PC-9 (cell line): ENCODE results near the gene ACSL1. TPM values are rescaled to one million over a fixed set of nuclear protein-coding genes. Genes with fewer than 3 reads are reported as not detected.

ENCODE experiments used
- BruUV-seq: library from RNA; stranded (reverse); fragments of 400-500 nt; replicated peaks from 2 replicates; lab custom pipeline; 2021; lab: Mats Ljungman, UMichigan
- CTCF ChIA-PET: fragments of 300-600 bp; sonication (Branson Sonifier 250); formaldehyde crosslinking; loops from one replicate; lab custom pipeline; 2022; ENCODE audit warnings: antibody characterized with exemption; lab: Charles Lee
- POLR2A ChIA-PET: fragments of 300-600 bp; sonication (Branson Sonifier 250); formaldehyde crosslinking; loops from one replicate; lab custom pipeline; 2022; ENCODE audit warnings: antibody characterized with exemption; ENCODE audit not compliant: unreplicated experiment; lab: Charles Lee
- DNase-seq, 2 experiments: peaks; one replicate each; pipeline versions ENCODE4 v3.0.0 to v3.0.0-alpha.2; 2015 to 2022; ENCODE audit warnings: mixed read lengths in 1 of 2
- H2AFZ ChIP-seq: fragments of 200-600 bp; sonication (generic); 2 replicates; pipeline ENCODE4 v1.8.1; 2017; ENCODE audit warnings: antibody characterized with exemption
- H3F3A ChIP-seq: fragments of 200-600 bp; sonication (generic); 2 replicates; pipeline ENCODE4 v1.8.1; 2017; ENCODE audit warnings: antibody characterized with exemption, mild to moderate bottlenecking, low read depth; ENCODE audit not compliant: insufficient read depth
- H3K27ac ChIP-seq: fragments of 200-600 bp; sonication (generic); 2 replicates; pipeline ENCODE4 v1.6.1; 2016; ENCODE audit warnings: mixed run types
- H3K27me3 ChIP-seq: fragments of 200-600 bp; sonication (generic); 2 replicates; pipeline ENCODE4 v1.6.1; 2016; ENCODE audit warnings: low read depth, mixed run types; ENCODE audit not compliant: insufficient read depth
- H3K36me3 ChIP-seq: fragments of 200-600 bp; sonication (generic); 2 replicates; pipeline ENCODE4 v1.6.1; 2016; ENCODE audit warnings: low read depth, mixed run types
- H3K4me1 ChIP-seq: fragments of 200-600 bp; sonication (generic); replicated peaks from 2 replicates; pipeline ENCODE4 v1.6.1; 2016; ENCODE audit warnings: mixed run types; ENCODE audit not compliant: insufficient read depth
- H3K4me2 ChIP-seq: fragments of 200-600 bp; sonication (generic); 2 replicates; pipeline ENCODE4 v1.6.1; 2017; ENCODE audit warnings: mixed run types
- H3K4me3 ChIP-seq: fragments of 200-600 bp; sonication (generic); 2 replicates; pipeline ENCODE4 v1.6.1; 2016; ENCODE audit warnings: mixed run types
- H3K79me2 ChIP-seq: fragments of 200-600 bp; sonication (generic); 2 replicates; pipeline ENCODE4 v1.6.1; 2017; ENCODE audit warnings: low read depth, mixed run types
- H3K9me2 ChIP-seq: fragments of 200-600 bp; sonication (generic); 2 replicates; pipeline ENCODE4 v1.8.1; 2017; ENCODE audit warnings: mild to moderate bottlenecking; ENCODE audit not compliant: insufficient read depth
- H3K9me3 ChIP-seq: fragments of 200-600 bp; sonication (generic); 2 replicates; pipeline ENCODE4 v1.8.1; 2016; ENCODE audit warnings: low read depth; ENCODE audit not compliant: insufficient read depth
- H4K20me1 ChIP-seq: fragments of 200-600 bp; sonication (generic); 2 replicates; pipeline ENCODE4 v1.8.1; 2017; ENCODE audit not compliant: insufficient read depth
- CTCF ChIP-seq: fragments of 200-600 bp; sonication (generic); conservative IDR thresholded peaks from 2 replicates; pipeline ENCODE4 v1.6.1; 2017; ENCODE audit warnings: mixed run types, antibody characterized with exemption, mild to moderate bottlenecking, moderate library complexity
- EZH2 ChIP-seq: fragments of 200-600 bp; sonication (generic); IDR thresholded peaks from 2 replicates; pipeline ENCODE4 v1.8.0; 2017; ENCODE audit warnings: antibody characterized with exemption, low read depth
- intact Hi-C: fragments of 100-400 bp; cut with micrococcal nuclease; formaldehyde crosslinking; loops from one replicate; pipeline ENCODE4 v1.10.0; 2022; ENCODE audit not compliant: unreplicated experiment
- total RNA-seq: library from RNA; stranded (reverse); gene quantifications from 2 replicates; pipeline ENCODE4 v1.2.3, GENCODE V29; 2021

ACSL1 gene
- total RNA-seq, 1 experiment from 2014 or later = 96.6 TPM

GRCh38 chr4:184733654-184734524 lies 91.9 kb downstream of the ACSL1 start, which contains the start of gene CENPU:
Gene CENPU (minus strand): TSS chr4:184734096. CDS start chr4:184734062, 34 bp downstream.
- no peak for TF ChIP-seq EZH2
- TF ChIP-seq CTCF = no peak
- no peaks in the 10 kb centered on the region for H4K20me1 ChIP-seq
- peaks cover 37% of the 10 kb centered on the region for H3K79me2 ChIP-seq
- H3K27ac ChIP-seq = peak within 1 kb of the TSS; percentile 73
- intact Hi-C loops = loop anchor here (1.0 to 5.0 kb wide), 6 partner anchors 12 to 469 kb away; partner anchors contain the start of genes CASP3, IRF2 and PRIMPOL
- no peaks in the 10 kb centered on the region for H3K36me3 ChIP-seq
- H2AFZ ChIP-seq = peak within 1 kb of the TSS; percentile 95
- H3K4me2 ChIP-seq = peak within 1 kb of the TSS; percentile 99
- H3F3A ChIP-seq = no peaks in the 10 kb centered on the region; the same call in 1 of the 2 replicates
- ChIA-PET CTCF (interaction anchor here (0.7 to 2.1 kb wide), 3 partner anchors 12 to 470 kb away, joined by 3 to 7 read pairs (median 4); no protein-coding TSS in a partner anchor), POLR2A (interaction anchor here (0.5 to 1.1 kb wide), 5 partner anchors 12 to 470 kb away, joined by 3 to 6 read pairs (median 5); no protein-coding TSS in a partner anchor)
- no TSS peak for BruUV-seq
- no peaks in the 10 kb centered on the region for H3K9me2 ChIP-seq
- peak within 1 kb of the TSS; percentile 95 for H3K4me3 ChIP-seq
- H3K27me3 ChIP-seq = no peaks in the 10 kb centered on the region
- peak; percentile 90 to 98 for DNase-seq
- H3K9me3 ChIP-seq = no peaks in the 10 kb centered on the region
- H3K4me1 ChIP-seq = peaks cover 19% of the 10 kb centered on the region

- H3K4me1 ChIP-seq = peaks cover 19% of the 10 kb centered on the region
- H3K9me3 ChIP-seq = no peaks in the 10 kb centered on the region
- peak; percentile 58 to 85 for DNase-seq
- no peaks in the 10 kb centered on the region; the same call in 1 of the 2 replicates for H3F3A ChIP-seq
- H3K79me2 ChIP-seq = peaks cover 37% of the 10 kb centered on the region
- peak overlapping the region; percentile 73 for H3K27ac ChIP-seq
- intact Hi-C loops = loop anchor here (2.0 to 5.0 kb wide), 5 partner anchors 43 to 467 kb away; partner anchors contain the start of genes CASP3, IRF2 and PRIMPOL
- no peaks in the 10 kb centered on the region for H3K27me3 ChIP-seq
- ChIA-PET CTCF (interaction anchor here (0.6 kb wide), 2 partner anchors 89 to 251 kb away, joined by 3 read pairs; no protein-coding TSS in a partner anchor), POLR2A (no interaction called here)
- peak overlapping the region; percentile 99 for H3K4me2 ChIP-seq
- H3K4me3 ChIP-seq = peak overlapping the region; percentile 95; the same call in 1 of the 2 replicates
- no peaks in the 10 kb centered on the region for H3K36me3 ChIP-seq
- TF ChIP-seq CTCF = no peak
- no peak for TF ChIP-seq EZH2
- no peaks in the 10 kb centered on the region for H3K9me2 ChIP-seq
- H4K20me1 ChIP-seq = no peaks in the 10 kb centered on the region
- no peak overlapping the region for H2AFZ ChIP-seq
- BruUV-seq = no TSS peak
Observed at GRCh38 chr4:184732126-184732525, 93.6 kb downstream of the ACSL1 start.

GRCh38 chr4:184731056-184731455 lies 94.7 kb downstream of the ACSL1 start:
- CTCF ChIA-PET = interaction anchor here (0.5 kb wide), 1 partner anchor 403 kb away, joined by 4 read pairs; no protein-coding TSS in a partner anchor
- BruUV-seq = no TSS peak
- peaks cover 19% of the 10 kb centered on the region for H3K4me1 ChIP-seq
- no peaks in the 10 kb centered on the region for H3K27me3 ChIP-seq
- no peak overlapping the region for H2AFZ ChIP-seq
- H3K79me2 ChIP-seq = peaks cover 37% of the 10 kb centered on the region
- H3F3A ChIP-seq = no peaks in the 10 kb centered on the region; the same call in 1 of the 2 replicates
- no peaks in the 10 kb centered on the region for H4K20me1 ChIP-seq
- H3K27ac ChIP-seq = no peak overlapping the region
- no peaks in the 10 kb centered on the region for H3K9me3 ChIP-seq
- no peaks in the 10 kb centered on the region for H3K36me3 ChIP-seq
- DNase-seq = no peak
- TF ChIP-seq EZH2 = no peak
- no peak for TF ChIP-seq CTCF
- POLR2A ChIA-PET = no interaction called here
- no peak overlapping the region for H3K4me2 ChIP-seq
- intact Hi-C loops = loop anchor here (5.0 kb wide), 2 partner anchors 259 to 401 kb away; partner anchors contain the start of gene IRF2
- H3K9me2 ChIP-seq = no peaks in the 10 kb centered on the region
- H3K4me3 ChIP-seq = no peak overlapping the region
